Spleen (tissue), 7 donors: ENCODE results near the gene MSANTD4.

Experiments
- POLR2A ChIP-seq, 3 donors: fragments of 450-650 bp; IDR thresholded peaks; one replicate each; pipeline ENCODE4 v1.5.1; 2017; ENCODE audit warnings: antibody characterized with exemption in 3 of 3, mild to moderate bottlenecking in 1 of 3
- TF ChIP-seq, protein P1 (sequence below), 11 experiments: fragments of 200-600 bp in 7 of 11; fragments of 450-650 bp in 4 of 11; sonication (generic) in 4 of 11; IDR thresholded peaks in 8 of 11; conservative IDR thresholded peaks in 3 of 11; 1 replicate in 7 of 11; 2 replicates in 4 of 11; pipeline versions ENCODE4 v1.4.0 to v1.8.0; 2016 to 2021; ENCODE audit warnings: antibody characterized with exemption in 11 of 11, inconsistent platforms in 4 of 11, mild to moderate bottlenecking in 1 of 11
- donor health status: DM: no; HTN: no; CAD: no; lungs with moderate emphysema.
- donor health status: DM: no; HTN: no; CAD: no.
- donor health status: DM: no; HTN: no; CAD: no.

DNA sequence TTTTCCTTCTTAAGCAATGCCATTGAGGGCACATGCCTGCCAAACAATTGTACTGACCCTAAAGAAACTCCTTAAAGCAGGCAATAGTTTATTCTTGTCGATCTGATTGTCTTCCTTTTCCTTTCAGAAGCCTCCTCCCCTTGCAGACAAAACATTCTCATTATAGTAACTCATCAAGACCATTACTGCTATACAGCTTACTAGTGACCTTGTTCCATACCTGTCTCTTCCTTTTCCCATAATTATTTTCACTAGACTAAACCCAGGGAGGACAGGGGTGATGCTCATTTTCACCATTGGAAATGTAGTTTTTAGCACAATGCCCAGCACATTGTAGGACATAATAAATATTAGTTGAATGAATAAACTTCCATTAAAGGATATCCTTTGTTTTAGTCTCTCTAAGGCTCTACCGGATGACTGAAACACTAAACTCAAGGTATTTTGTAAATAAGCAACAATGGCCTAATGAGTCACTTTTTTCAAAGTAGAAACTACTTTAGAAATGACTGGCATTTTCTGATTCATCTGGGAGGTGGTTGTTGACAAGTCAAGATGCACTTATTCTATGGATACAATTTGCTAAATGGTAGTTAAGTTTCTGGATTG is 9.3 kb upstream of the MSANTD4 start:
- TF ChIP-seq POLR2A (IDR thresholded peaks at IDR 0.05), result no peak
- TF ChIP-seq, protein P1, sequence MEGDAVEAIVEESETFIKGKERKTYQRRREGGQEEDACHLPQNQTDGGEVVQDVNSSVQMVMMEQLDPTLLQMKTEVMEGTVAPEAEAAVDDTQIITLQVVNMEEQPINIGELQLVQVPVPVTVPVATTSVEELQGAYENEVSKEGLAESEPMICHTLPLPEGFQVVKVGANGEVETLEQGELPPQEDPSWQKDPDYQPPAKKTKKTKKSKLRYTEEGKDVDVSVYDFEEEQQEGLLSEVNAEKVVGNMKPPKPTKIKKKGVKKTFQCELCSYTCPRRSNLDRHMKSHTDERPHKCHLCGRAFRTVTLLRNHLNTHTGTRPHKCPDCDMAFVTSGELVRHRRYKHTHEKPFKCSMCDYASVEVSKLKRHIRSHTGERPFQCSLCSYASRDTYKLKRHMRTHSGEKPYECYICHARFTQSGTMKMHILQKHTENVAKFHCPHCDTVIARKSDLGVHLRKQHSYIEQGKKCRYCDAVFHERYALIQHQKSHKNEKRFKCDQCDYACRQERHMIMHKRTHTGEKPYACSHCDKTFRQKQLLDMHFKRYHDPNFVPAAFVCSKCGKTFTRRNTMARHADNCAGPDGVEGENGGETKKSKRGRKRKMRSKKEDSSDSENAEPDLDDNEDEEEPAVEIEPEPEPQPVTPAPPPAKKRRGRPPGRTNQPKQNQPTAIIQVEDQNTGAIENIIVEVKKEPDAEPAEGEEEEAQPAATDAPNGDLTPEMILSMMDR (IDR thresholded peaks at IDR 0.05 in 8 of 11, conservative IDR thresholded peaks at IDR 0.05 in 3 of 11), result no peak
